Heart left ventricle (tissue), 13 donors: ENCODE data around the gene ARHGEF28.

Source experiments
- POLR2A ChIP-seq, 2 donors: fragments of 450-650 bp; IDR thresholded peaks; one replicate each; pipeline ENCODE4 v1.6.1; 2017; ENCODE audit warnings: antibody characterized with exemption in 2 of 2, mild to moderate bottlenecking in 2 of 2, moderate library complexity in 2 of 2
- TF ChIP-seq, protein P1 (sequence below), 12 donors: fragments of 200-600 bp; sonication (generic) in 4 of 12; IDR thresholded peaks; one replicate each; pipeline versions ENCODE4 v1.5.0 to v1.8.0; 2018 to 2022; ENCODE audit warnings: antibody characterized with exemption in 12 of 12, mild to moderate bottlenecking in 5 of 12
- donor health status: ischemic (EF 13 %, LVEDD 7.1; RV severe dilation, severe dysfunction).
- donor health status: DM: no; HTN: yes; CAD: no.
- donor health status: DM: no; HTN: no; CAD: no.
- donor health status: ischemic (EF 25% LVEDD 6.9; RV normal size, moderate dysfunction).
- donor health status: ischemic (EF 25% LVEDD 5.7; RV mildly dilated, moderate dysfunction).
- donor health status: ischemic (EF 35%, LVEDD 5.7; RV mildly dilated, moderate dysfunction).
- donor health status: nonischemic (EF 11% LVEDD 7.7; RV severe dilation, severe dysfunction).
- donor health status: DM: yes; HTN: yes; CAD: no.
- donor health status: PGD.
- donor health status: ischemic (EF 29% LVEDD 5.4; RV normal size, mild dysfunction).
- donor health status: nonischemic (EF 23%, LVEDD 6.1; RV moderate dilation, normal function).

DNA sequence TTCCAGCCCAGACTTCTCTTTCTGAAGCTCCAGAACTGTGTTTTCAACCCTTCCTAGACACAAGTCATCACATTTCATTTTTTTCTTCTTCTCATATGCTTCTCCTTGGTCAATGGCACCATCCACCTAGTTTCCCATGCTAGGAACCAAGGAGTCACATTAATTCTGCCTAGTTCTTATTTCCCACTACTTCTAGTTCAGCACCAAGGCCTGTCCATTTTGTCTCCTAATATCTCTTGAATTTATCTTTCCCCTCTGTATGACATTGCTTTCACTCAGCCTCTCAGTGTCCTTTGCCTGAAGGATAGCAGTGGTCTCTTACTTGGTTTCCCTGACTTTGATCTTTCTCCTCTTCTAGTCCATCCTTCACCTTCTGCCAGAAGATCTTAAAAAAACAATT is 38.8 kb downstream of the ARHGEF28 start:
- no peak for TF ChIP-seq POLR2A (IDR thresholded peaks at IDR 0.05)
- TF ChIP-seq, protein P1, sequence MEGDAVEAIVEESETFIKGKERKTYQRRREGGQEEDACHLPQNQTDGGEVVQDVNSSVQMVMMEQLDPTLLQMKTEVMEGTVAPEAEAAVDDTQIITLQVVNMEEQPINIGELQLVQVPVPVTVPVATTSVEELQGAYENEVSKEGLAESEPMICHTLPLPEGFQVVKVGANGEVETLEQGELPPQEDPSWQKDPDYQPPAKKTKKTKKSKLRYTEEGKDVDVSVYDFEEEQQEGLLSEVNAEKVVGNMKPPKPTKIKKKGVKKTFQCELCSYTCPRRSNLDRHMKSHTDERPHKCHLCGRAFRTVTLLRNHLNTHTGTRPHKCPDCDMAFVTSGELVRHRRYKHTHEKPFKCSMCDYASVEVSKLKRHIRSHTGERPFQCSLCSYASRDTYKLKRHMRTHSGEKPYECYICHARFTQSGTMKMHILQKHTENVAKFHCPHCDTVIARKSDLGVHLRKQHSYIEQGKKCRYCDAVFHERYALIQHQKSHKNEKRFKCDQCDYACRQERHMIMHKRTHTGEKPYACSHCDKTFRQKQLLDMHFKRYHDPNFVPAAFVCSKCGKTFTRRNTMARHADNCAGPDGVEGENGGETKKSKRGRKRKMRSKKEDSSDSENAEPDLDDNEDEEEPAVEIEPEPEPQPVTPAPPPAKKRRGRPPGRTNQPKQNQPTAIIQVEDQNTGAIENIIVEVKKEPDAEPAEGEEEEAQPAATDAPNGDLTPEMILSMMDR (IDR thresholded peaks at IDR 0.05) = no peak
